ENCODE results near the gene HEATR3. TPM values are rescaled to one million over a fixed set of nuclear protein-coding genes. Genes with fewer than 3 reads are reported as not detected.

Gene HEATR3
- total and polyA plus RNA-seq, 2 donors (not counting 1 experiment from before 2014, with no cell fraction given) = 18.0 to 21.0 TPM

GRCh38 chr16:50096791-50097190 is 31.0 kb downstream of the HEATR3 start:
- DNase-seq (no peak), ATAC-seq (ENCODE audit: low read depth) (no peak)
- Histone ChIP-seq H4K20me1 (ENCODE audit: control insufficient read depth, insufficient read depth, low read length, poor library complexity, severe bottlenecking) (no peaks in the 10 kb centered on the region), H3K9ac (ENCODE audit: low read length) (no peak overlapping the region), H3K4me2 (replicated peaks; ENCODE audit: low read depth, low read length, poor library complexity, severe bottlenecking) (no peak overlapping the region), H3K27ac (ENCODE audit: low read length in 2 of 2) (no peak overlapping the region), H3K9me3 (ENCODE audit: control extremely low read depth in 1 of 3, control insufficient read depth in 2 of 3, insufficient read depth in 1 of 3, low read length in 2 of 3) (no peaks in the 10 kb centered on the region), H3K36me3 (replicated peaks in 1 of 2; ENCODE audit: control extremely low read depth in 1 of 2, control insufficient read depth in 1 of 2, extremely low read depth in 1 of 2, insufficient read depth in 2 of 2, low read length in 1 of 2) (peaks cover 9 to 19% of the 10 kb centered on the region in 2 experiments), H3K79me2 (ENCODE audit: control insufficient read depth, insufficient read depth, low read length) (no peaks in the 10 kb centered on the region), H3K4me1 (ENCODE audit: control insufficient read depth in 2 of 2, insufficient read depth in 2 of 2, low read length in 2 of 2) (no peaks in the 10 kb centered on the region), H3K27me3 (replicated peaks in 1 of 4; ENCODE audit: control extremely low read depth in 1 of 4, control insufficient read depth in 3 of 4, insufficient read depth in 4 of 4, low read length in 3 of 4) (no peaks in the 10 kb centered on the region), H2AFZ (ENCODE audit: insufficient read depth, low read depth, low read length, poor library complexity, severe bottlenecking) (no peak overlapping the region), H3K4me3 (ENCODE audit: control extremely low read depth in 1 of 5, extremely low read depth in 1 of 5, insufficient read depth in 1 of 5, low read depth in 2 of 5, low read length in 4 of 5) (no peak overlapping the region)
- no peaks in the 10 kb centered on the region for H3K27me3 Mint-ChIP-seq
- TF ChIP-seq EZH2 (IDR thresholded peaks at IDR 0.05; ENCODE audit: borderline replicate concordance, insufficient read depth, low read depth, low read length, poor library complexity, severe bottlenecking) (no peak), CTCF (IDR thresholded peaks at IDR 0.05) (no peak)
- ChIA-PET POLR2A (no interaction called here), CTCF (no interaction called here)
- intact Hi-C loops (cut with micrococcal nuclease) = no loop called here
- no peak overlapping the region for H3K4me3 Mint-ChIP-seq
- no peaks in the 10 kb centered on the region for H3K4me1 Mint-ChIP-seq
- H3K27ac Mint-ChIP-seq = no peak overlapping the region
- 100% methylated on average over 1 of the region's 3 CpGs for WGBS (ENCODE audit: insufficient coverage)
- no peaks in the 10 kb centered on the region for H3K9me3 Mint-ChIP-seq (ENCODE audit: insufficient read depth)

- Mint-ChIP-seq H3K27me3 (no peaks in the 10 kb centered on the region), H3K4me3 (no peak overlapping the region), H3K4me1 (no peaks in the 10 kb centered on the region), H3K9me3 (ENCODE audit: insufficient read depth) (no peaks in the 10 kb centered on the region), H3K27ac (no peak overlapping the region)
- Histone ChIP-seq H3K4me2 (replicated peaks; ENCODE audit: low read depth, low read length, poor library complexity, severe bottlenecking) (no peak overlapping the region), H3K4me3 (ENCODE audit: control extremely low read depth in 1 of 5, extremely low read depth in 1 of 5, insufficient read depth in 1 of 5, low read depth in 2 of 5, low read length in 4 of 5) (no peak overlapping the region), H3K4me1 (ENCODE audit: control insufficient read depth in 2 of 2, insufficient read depth in 2 of 2, low read length in 2 of 2) (no peaks in the 10 kb centered on the region), H2AFZ (ENCODE audit: insufficient read depth, low read depth, low read length, poor library complexity, severe bottlenecking) (no peak overlapping the region), H3K27ac (ENCODE audit: low read length in 2 of 2) (no peak overlapping the region), H3K9ac (ENCODE audit: low read length) (no peak overlapping the region), H3K27me3 (replicated peaks in 1 of 4; ENCODE audit: control extremely low read depth in 1 of 4, control insufficient read depth in 3 of 4, insufficient read depth in 4 of 4, low read length in 3 of 4) (no peaks in the 10 kb centered on the region), H3K79me2 (ENCODE audit: control insufficient read depth, insufficient read depth, low read length) (no peaks in the 10 kb centered on the region), H3K36me3 (replicated peaks in 1 of 2; ENCODE audit: control extremely low read depth in 1 of 2, control insufficient read depth in 1 of 2, extremely low read depth in 1 of 2, insufficient read depth in 2 of 2, low read length in 1 of 2) (peaks cover 9 to 35% of the 10 kb centered on the region in 2 experiments), H3K9me3 (ENCODE audit: control extremely low read depth in 1 of 3, control insufficient read depth in 2 of 3, insufficient read depth in 1 of 3, low read length in 2 of 3) (no peaks in the 10 kb centered on the region), H4K20me1 (ENCODE audit: control insufficient read depth, insufficient read depth, low read length, poor library complexity, severe bottlenecking) (no peaks in the 10 kb centered on the region)
- ATAC-seq (ENCODE audit: low read depth) (no peak), DNase-seq (no peak)
- TF ChIP-seq EZH2 (IDR thresholded peaks at IDR 0.05; ENCODE audit: borderline replicate concordance, insufficient read depth, low read depth, low read length, poor library complexity, severe bottlenecking) (no peak), CTCF (IDR thresholded peaks at IDR 0.05) (no peak)
- CTCF ChIA-PET = no interaction called here
- intact Hi-C loops (cut with micrococcal nuclease) = no loop called here
- POLR2A ChIA-PET = interaction anchor here (0.6 kb wide), 2 partner anchors 9 to 68 kb away, joined by 3 read pairs; no protein-coding TSS in a partner anchor
- WGBS (ENCODE audit: insufficient coverage) = no CpG with 5 or more reads among the region's 6 CpGs
Measured at GRCh38 chr16:50099957-50100648, 34.3 kb downstream of the HEATR3 start.
